Epithelial cell of proximal tubule (primary cell): ENCODE data around the gene EPS8L2. TPM values are rescaled to one million over a fixed set of nuclear protein-coding genes. Genes with fewer than 3 reads are reported as not detected.
"Not testable (repeated sequence)": the region's sequence is repeated elsewhere in the genome, so short reads cannot be mapped to it uniquely, and the experiment has no call there.

Experiments used
- DNase-seq: peaks from one replicate; pipeline ENCODE4 v3.0.0-alpha.2; 2011; ENCODE audit warnings: low read depth
- H3K4me3 ChIP-seq: 2 replicates; pipeline ENCODE4 v1.5.1; 2011; ENCODE audit warnings: low read depth, mild to moderate bottlenecking, low read length
- CTCF ChIP-seq: conservative IDR thresholded peaks from 2 replicates; pipeline ENCODE4 v1.5.1; 2012; ENCODE audit warnings: low read depth, mild to moderate bottlenecking, low read length
- total RNA-seq: library from RNA; depleted of rRNA; stranded (reverse); fragments of >200 nt; gene quantifications from 2 replicates; pipeline ENCODE4 v1.2.3, GENCODE V29; 2015

Gene EPS8L2
- total RNA-seq, 1 donor from 2014 or later, result 151 TPM

DNA sequence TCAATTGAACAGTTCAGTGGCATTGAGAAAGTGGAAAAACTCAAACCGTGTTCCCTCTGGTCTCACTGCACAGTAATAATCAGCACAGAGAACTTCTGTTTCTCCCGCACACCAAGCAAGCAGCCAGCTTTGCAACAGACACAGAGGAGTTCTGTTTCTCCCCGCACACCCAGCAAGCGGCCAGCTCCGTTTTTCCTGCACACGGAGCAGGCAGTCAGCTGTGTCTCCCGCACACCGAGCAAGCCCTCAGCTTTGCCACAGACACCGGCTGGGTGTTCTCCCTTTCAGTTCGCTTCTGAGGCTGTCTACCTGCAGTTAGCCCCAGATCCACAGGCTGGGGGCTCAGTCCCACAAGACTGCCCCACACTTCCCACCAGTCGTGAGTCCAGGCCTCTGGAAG, 31.3 kb downstream of the EPS8L2 start:
- no peak for DNase-seq
- H3K4me3 ChIP-seq, result no peak overlapping the region
- TF ChIP-seq CTCF, result no peak

- not testable (repeated sequence) for H3K4me3 ChIP-seq, DNase-seq
Measured at GRCh38 chr11:737899-738298, 31.9 kb downstream of the EPS8L2 start.

GRCh38 chr11:742156-742546, 36.1 kb downstream of the EPS8L2 start:
- no peak for DNase-seq
- H3K4me3 ChIP-seq, result no peak overlapping the region
- no peak for TF ChIP-seq CTCF

GRCh38 chr11:742571-743201, 36.7 kb downstream of the EPS8L2 start:
- TF ChIP-seq CTCF, result no peak
- no peak for DNase-seq
- no peak overlapping the region for H3K4me3 ChIP-seq

GRCh38 chr11:745428-745827, 39.4 kb downstream of the EPS8L2 start:
- TF ChIP-seq CTCF, result no peak

GRCh38 chr11:746289-747157, 40.5 kb downstream of the EPS8L2 start:
- no peak for DNase-seq
- H3K4me3 ChIP-seq, result peak overlapping the region; percentile 89
- TF ChIP-seq CTCF, result no peak

More at GRCh38 chr11:745428-745827, 39.4 kb downstream of the EPS8L2 start:
- no peak overlapping the region for H3K4me3 ChIP-seq
- DNase-seq, result no peak

DNA sequence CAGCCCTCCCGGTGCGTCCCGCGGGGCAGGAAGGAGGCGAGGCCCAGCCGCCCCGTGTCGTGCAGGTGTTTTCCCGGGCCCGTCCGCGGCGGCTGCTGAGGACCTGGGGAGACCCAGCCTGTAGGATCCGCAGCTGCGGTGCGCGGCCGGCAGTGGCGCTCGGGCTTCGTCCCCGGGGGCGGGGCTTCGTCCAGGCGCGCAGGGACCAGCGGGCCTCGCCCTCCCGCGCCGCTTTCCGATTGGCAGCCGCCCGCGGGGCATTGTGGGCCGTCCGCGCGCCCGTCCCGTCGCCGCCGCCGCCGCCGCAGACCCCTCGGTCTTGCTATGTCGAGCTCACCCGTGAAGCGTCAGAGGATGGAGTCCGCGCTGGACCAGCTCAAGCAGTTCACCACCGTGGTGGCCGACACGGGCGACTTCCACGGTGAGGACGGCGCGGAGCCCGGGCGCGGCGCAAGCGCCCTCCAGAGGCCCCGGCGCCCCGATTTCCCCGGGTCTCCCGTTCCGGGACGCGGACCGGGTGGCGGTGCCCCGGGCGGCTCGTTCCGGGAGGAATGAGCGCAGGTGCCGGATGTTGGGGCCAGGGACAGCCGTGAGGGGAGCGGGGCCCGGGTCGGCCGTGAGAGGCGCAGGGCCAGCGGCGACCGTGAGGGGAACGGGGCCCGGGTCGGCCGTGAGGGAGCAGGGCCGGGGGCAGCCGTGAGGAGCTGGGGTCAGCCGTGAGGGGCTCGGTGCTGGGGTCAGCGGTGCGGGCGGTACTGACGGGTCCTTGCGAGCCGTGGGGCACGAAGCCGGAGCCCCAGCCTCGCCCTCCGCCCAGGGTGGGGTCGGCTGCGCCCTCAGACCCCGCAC, 41.4 kb downstream of the EPS8L2 start, which contains the start of gene TALDO1:
Gene TALDO1 (plus strand): TSS at position 307 of the 849 bp plus-strand sequence. CDS start 18 bp downstream, at position 325.
- TF ChIP-seq CTCF, result no peak
- DNase-seq, result no peak
- peak within 1 kb of the TSS; percentile 89 for H3K4me3 ChIP-seq
